Skeletal muscle satellite cell (primary cell): ENCODE data around the gene YJEFN3.

Experiments used
- H3K27me3 ChIP-seq: 2 replicates; pipeline ENCODE4 v1.7.0; 2013; ENCODE audit warnings: low read length; ENCODE audit not compliant: control insufficient read depth, insufficient read depth
- H3K36me3 ChIP-seq: 2 replicates; pipeline ENCODE4 v1.7.0; 2013; ENCODE audit warnings: mild to moderate bottlenecking, control low read depth, low read length; ENCODE audit not compliant: insufficient read depth
- H3K4me1 ChIP-seq: 2 replicates; pipeline ENCODE4 v1.7.0; 2013; ENCODE audit warnings: low read length; ENCODE audit not compliant: control insufficient read depth, insufficient read depth
- H3K4me2 ChIP-seq: 2 replicates; pipeline ENCODE4 v1.7.0; 2013; ENCODE audit warnings: mild to moderate bottlenecking, low read length
- H3K4me3 ChIP-seq: 2 replicates; pipeline ENCODE4 v1.7.0; 2013; ENCODE audit warnings: low read length
- H3K9ac ChIP-seq: 2 replicates; pipeline ENCODE4 v1.7.0; 2013; ENCODE audit warnings: mild to moderate bottlenecking, low read depth, low read length, moderate library complexity
- H3K9me3 ChIP-seq: replicated peaks from 2 replicates; pipeline ENCODE4 v1.7.0; 2013; ENCODE audit warnings: mild to moderate bottlenecking, control low read depth, low read length

Gene YJEFN3

GRCh38 chr19:19501798-19502197, 26.9 kb upstream of the YJEFN3 start:
- H3K4me3 ChIP-seq = no peak overlapping the region
- H3K36me3 ChIP-seq = peaks cover 92% of the 10 kb centered on the region
- H3K4me2 ChIP-seq = no peak overlapping the region
- no peaks in the 10 kb centered on the region for H3K9me3 ChIP-seq
- H3K9ac ChIP-seq = no peak overlapping the region
- H3K4me1 ChIP-seq = no peaks in the 10 kb centered on the region
- H3K27me3 ChIP-seq = no peaks in the 10 kb centered on the region

GRCh38 chr19:19502281-19502680, 26.4 kb upstream of the YJEFN3 start:
- no peaks in the 10 kb centered on the region for H3K9me3 ChIP-seq
- H3K4me1 ChIP-seq = no peaks in the 10 kb centered on the region
- H3K9ac ChIP-seq = no peak overlapping the region
- peaks cover 90% of the 10 kb centered on the region for H3K36me3 ChIP-seq
- H3K4me2 ChIP-seq = no peak overlapping the region
- no peaks in the 10 kb centered on the region for H3K27me3 ChIP-seq
- H3K4me3 ChIP-seq = no peak overlapping the region

DNA sequence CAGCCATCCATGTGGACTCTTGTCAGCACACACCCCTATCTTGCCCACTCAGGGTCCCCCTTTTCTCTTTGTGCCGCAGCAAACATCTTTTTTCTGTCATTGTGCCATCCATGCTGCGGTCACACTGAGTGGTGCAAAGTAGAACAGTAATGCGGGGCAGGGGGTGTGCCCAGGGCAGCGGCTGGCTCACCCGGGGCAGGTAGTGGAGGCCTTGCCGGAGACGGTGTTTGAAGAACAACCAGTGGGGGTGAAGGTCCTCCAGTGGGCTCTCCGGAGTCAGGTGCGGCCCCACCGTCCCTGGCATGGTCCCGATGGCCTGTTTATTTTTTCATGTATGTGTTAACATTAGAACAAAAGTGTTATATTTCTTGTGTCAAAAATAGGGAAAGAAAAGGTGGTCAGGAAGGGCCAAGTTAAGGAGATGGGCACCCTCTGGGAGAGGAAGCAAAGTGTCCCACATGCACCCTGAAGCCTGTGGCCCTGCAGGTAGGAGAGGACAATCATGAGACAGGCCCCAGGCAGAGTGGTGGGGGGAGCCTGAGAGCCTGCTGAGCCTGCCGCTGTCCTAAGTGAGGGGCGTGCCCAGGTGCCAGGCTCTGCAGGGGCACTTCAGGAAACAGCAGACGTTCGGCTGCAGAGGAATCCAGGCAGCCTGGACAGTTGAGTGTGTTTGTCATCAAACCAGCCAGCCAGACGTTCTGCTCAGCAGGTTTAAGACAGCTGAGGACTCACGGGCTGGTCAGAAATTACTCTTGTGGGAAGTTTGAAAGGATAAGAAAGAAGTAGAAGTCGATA, 25.7 kb upstream of the YJEFN3 start:
- peaks cover 90% of the 10 kb centered on the region for H3K36me3 ChIP-seq
- no peaks in the 10 kb centered on the region for H3K4me1 ChIP-seq
- no peaks in the 10 kb centered on the region for H3K27me3 ChIP-seq
- H3K4me2 ChIP-seq = no peak overlapping the region
- H3K9me3 ChIP-seq = no peaks in the 10 kb centered on the region
- H3K9ac ChIP-seq = no peak overlapping the region
- H3K4me3 ChIP-seq = no peak overlapping the region

DNA sequence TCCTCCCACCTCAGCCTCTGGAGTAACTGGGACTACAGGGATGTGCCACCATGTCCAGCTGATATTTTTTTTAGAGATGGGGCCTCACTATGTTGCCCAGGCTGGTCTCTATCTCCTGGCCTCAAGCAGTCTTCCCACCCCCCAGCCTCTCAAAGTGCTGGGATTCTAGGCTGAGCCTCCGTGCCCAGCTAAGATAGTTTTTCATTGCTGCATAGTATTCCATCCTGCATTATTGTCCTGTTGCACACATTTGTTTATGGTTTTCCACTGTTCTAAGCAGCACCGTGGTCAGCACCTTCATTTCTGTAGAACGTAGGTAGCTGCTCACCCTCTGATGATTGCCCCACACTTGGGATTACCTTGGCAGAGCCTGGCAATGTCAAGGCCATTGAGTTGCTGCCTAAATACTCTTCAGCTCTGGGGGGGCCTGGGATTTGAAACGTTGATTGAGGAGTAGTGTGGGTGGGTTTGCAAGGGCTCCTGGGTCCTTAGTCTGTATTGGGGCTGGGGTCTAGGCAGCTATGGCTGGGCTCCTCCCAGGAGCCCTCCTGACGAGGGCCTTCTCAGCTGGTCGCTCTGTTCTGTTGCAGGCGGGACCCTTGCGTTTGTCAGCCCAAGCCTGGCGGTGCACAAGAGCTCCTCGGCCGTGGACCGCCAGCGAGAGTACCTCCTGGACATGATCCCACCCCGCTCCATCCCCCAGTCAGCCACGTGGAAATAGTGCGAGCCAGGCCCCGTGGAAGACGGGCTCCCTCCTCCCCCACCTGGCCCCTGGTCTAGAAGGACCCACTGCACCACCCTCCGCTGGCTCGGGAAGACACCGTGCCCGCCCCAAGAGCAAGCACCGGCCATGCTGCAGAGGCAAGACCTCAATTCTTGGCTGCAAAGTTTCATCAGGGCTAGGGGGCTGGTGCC, 23.7 kb upstream of the YJEFN3 start:
- peaks cover 81% of the 10 kb centered on the region for H3K36me3 ChIP-seq
- no peak overlapping the region for H3K4me3 ChIP-seq
- no peak overlapping the region for H3K4me2 ChIP-seq
- no peaks in the 10 kb centered on the region for H3K27me3 ChIP-seq
- no peaks in the 10 kb centered on the region for H3K9me3 ChIP-seq
- no peak overlapping the region for H3K9ac ChIP-seq
- no peaks in the 10 kb centered on the region for H3K4me1 ChIP-seq

- H3K36me3 ChIP-seq = peaks cover 73% of the 10 kb centered on the region
- no peaks in the 10 kb centered on the region for H3K27me3 ChIP-seq
- no peak overlapping the region for H3K4me2 ChIP-seq
- no peak overlapping the region for H3K9ac ChIP-seq
- no peaks in the 10 kb centered on the region for H3K4me1 ChIP-seq
- H3K4me3 ChIP-seq = no peak overlapping the region
- no peaks in the 10 kb centered on the region for H3K9me3 ChIP-seq
Measured at GRCh38 chr19:19505669-19506326, 22.9 kb upstream of the YJEFN3 start.

- Histone ChIP-seq H3K36me3 (peaks cover 66% of the 10 kb centered on the region), H3K9me3 (no peaks in the 10 kb centered on the region), H3K4me3 (no peak overlapping the region), H3K9ac (no peak overlapping the region), H3K4me1 (no peaks in the 10 kb centered on the region), H3K27me3 (no peaks in the 10 kb centered on the region), H3K4me2 (no peak overlapping the region)
Measured at GRCh38 chr19:19506592-19506991, 22.1 kb upstream of the YJEFN3 start.

GRCh38 chr19:19507354-19507753, 21.4 kb upstream of the YJEFN3 start:
- no peaks in the 10 kb centered on the region for H3K27me3 ChIP-seq
- no peaks in the 10 kb centered on the region for H3K4me1 ChIP-seq
- peaks cover 58% of the 10 kb centered on the region for H3K36me3 ChIP-seq
- no peak overlapping the region for H3K9ac ChIP-seq
- no peak overlapping the region for H3K4me3 ChIP-seq
- H3K9me3 ChIP-seq = no peaks in the 10 kb centered on the region
- no peak overlapping the region for H3K4me2 ChIP-seq

DNA sequence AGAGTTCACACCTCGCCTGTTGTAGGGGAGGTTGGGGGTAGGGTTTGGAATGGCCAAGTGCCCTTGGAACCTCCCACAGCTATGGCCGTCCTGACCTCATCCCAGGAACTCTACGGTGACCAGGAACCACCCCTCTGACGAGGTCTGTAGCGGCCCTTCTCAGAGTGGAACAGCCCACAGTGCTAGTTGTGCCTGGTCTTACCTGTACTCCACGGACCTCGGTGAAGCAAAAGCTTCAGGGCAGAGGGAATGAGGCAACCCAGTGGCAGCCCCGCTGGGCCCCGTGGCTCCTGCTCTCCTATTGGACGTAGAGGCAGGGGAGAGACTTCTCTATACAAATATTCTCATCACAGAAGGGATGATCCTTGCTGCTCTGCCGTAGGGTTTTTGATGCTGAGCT, 20.5 kb upstream of the YJEFN3 start:
- Histone ChIP-seq H3K27me3 (no peaks in the 10 kb centered on the region), H3K4me3 (no peak overlapping the region), H3K4me1 (no peaks in the 10 kb centered on the region), H3K36me3 (peaks cover 50% of the 10 kb centered on the region), H3K9me3 (no peaks in the 10 kb centered on the region), H3K9ac (no peak overlapping the region), H3K4me2 (no peak overlapping the region)

- Histone ChIP-seq H3K4me2 (no peak overlapping the region), H3K4me1 (peaks cover 3% of the 10 kb centered on the region), H3K4me3 (no peak overlapping the region), H3K9ac (no peak overlapping the region), H3K27me3 (no peaks in the 10 kb centered on the region), H3K9me3 (no peaks in the 10 kb centered on the region), H3K36me3 (peaks cover 28% of the 10 kb centered on the region)
Measured at GRCh38 chr19:19510432-19510831, 18.3 kb upstream of the YJEFN3 start.

DNA sequence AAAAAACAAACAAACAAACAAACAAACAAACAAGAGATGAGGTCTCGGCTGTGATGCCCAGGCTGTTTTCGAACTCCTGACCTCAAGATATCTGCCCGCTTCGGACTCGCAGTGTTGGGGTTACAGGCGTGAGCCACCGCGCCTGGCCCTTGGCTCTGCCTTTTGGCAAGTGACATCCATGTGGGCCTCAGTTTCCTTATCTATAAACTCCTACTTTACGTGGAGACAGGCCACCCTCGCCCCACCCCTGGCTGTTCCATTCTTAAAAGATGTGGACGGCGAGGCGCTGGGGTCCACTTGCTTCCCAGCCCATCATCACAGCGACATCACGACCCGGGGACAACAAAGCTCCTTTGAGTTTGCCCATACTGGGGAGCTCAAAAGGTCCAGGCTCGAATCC, 15.0 kb upstream of the YJEFN3 start:
- H3K9me3 ChIP-seq = no peaks in the 10 kb centered on the region
- no peak overlapping the region for H3K4me3 ChIP-seq
- H3K4me2 ChIP-seq = no peak overlapping the region
- H3K27me3 ChIP-seq = no peaks in the 10 kb centered on the region
- no peak overlapping the region for H3K9ac ChIP-seq
- peaks cover 17% of the 10 kb centered on the region for H3K4me1 ChIP-seq
- peaks cover under 1% of the 10 kb centered on the region for H3K36me3 ChIP-seq

DNA sequence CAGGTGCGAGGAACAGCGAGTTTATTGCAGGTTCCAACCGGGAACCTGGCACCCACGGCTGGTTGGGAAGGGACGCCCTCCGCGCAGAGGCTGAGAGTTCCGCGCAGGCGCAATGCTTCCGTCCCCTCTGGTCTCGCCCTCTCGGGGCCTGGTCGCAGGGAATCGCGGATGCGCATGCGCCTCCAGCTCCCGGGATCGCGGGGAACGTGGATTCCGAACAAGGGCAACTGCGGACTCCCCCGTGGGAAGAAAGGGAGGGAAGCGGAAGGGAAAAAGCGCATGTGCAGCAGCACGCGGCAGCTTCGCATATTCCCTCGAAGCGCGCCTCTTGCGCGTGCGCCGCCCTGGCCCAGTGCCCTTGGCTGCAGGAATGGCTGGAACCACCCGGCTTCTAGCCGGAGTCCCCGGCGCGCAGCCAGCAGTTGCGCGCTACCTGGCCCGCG, 14.5 kb upstream of the YJEFN3 start:
- H3K9ac ChIP-seq = no peak overlapping the region
- H3K27me3 ChIP-seq = no peaks in the 10 kb centered on the region
- H3K4me3 ChIP-seq = no peak overlapping the region

More for the DNA sequence above, 14.5 kb upstream of the YJEFN3 start:
- peaks cover 17% of the 10 kb centered on the region for H3K4me1 ChIP-seq
- no peak overlapping the region for H3K4me2 ChIP-seq
- H3K36me3 ChIP-seq = peaks cover under 1% of the 10 kb centered on the region
- H3K9me3 ChIP-seq = no peaks in the 10 kb centered on the region
